ENCODE data around the gene FAIM.

Gene FAIM

GRCh38 chr3:138682648-138683047 is 74.1 kb downstream of the FAIM start:
- Histone ChIP-seq H4K20me1 (ENCODE audit: insufficient read depth, low read length) (no peaks in the 10 kb centered on the region), H3K9ac (ENCODE audit: low read length) (no peak overlapping the region), H3K36me3 (replicated peaks; ENCODE audit: insufficient read depth, low read length) (no peaks in the 10 kb centered on the region), H3K9me3 (replicated peaks; ENCODE audit: insufficient read depth, low read length) (no peaks in the 10 kb centered on the region), H2AFZ (ENCODE audit: low read length) (no peak overlapping the region), H3K79me2 (ENCODE audit: low read length) (no peaks in the 10 kb centered on the region), H3K27me3 (replicated peaks; ENCODE audit: insufficient read depth, low read length) (no peaks in the 10 kb centered on the region), H3K27ac (ENCODE audit: low read length) (no peak overlapping the region), H3K9me2 (replicated peaks; ENCODE audit: insufficient read depth, low read length) (no peaks in the 10 kb centered on the region), H3K4me2 (ENCODE audit: low read depth, low read length) (no peak overlapping the region), H3F3A (ENCODE audit: insufficient read depth, low read length) (peaks cover 14% of the 10 kb centered on the region), H3K4me3 (ENCODE audit: low read length) (no peak overlapping the region), H3K4me1 (ENCODE audit: low read length) (peaks cover 13% of the 10 kb centered on the region)
- TF ChIP-seq EZH2 (optimal IDR thresholded peaks at IDR 0.05; ENCODE audit: low read depth, low read length) (no peak), EZH2phosphoT487 (IDR thresholded peaks at IDR 0.05; ENCODE audit: low read length) (no peak)
- TF ChIP-seq, protein P1, sequence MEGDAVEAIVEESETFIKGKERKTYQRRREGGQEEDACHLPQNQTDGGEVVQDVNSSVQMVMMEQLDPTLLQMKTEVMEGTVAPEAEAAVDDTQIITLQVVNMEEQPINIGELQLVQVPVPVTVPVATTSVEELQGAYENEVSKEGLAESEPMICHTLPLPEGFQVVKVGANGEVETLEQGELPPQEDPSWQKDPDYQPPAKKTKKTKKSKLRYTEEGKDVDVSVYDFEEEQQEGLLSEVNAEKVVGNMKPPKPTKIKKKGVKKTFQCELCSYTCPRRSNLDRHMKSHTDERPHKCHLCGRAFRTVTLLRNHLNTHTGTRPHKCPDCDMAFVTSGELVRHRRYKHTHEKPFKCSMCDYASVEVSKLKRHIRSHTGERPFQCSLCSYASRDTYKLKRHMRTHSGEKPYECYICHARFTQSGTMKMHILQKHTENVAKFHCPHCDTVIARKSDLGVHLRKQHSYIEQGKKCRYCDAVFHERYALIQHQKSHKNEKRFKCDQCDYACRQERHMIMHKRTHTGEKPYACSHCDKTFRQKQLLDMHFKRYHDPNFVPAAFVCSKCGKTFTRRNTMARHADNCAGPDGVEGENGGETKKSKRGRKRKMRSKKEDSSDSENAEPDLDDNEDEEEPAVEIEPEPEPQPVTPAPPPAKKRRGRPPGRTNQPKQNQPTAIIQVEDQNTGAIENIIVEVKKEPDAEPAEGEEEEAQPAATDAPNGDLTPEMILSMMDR (IDR thresholded peaks at IDR 0.05; ENCODE audit: low read length) = no peak
- no peak for DNase-seq

Data from MM.1S (cell line).